WTC11 (cell line): ENCODE results near the gene PSMD5. TPM values are rescaled to one million over a fixed set of nuclear protein-coding genes. Genes with fewer than 3 reads are reported as not detected.

Experiments used
- ATAC-seq: fragments of 200-7000 bp; cut with Tn5 transposase; 2 replicates; pipeline ENCODE4 v1.10.0; 2021; ENCODE audit warnings: mild to moderate bottlenecking, moderate library complexity
- CTCF ChIA-PET: fragments of 300-600 bp; sonication (Branson Sonifier 250); formaldehyde crosslinking; loops from one replicate; lab custom pipeline; 2021; ENCODE audit warnings: antibody characterized with exemption; lab: Charles Lee
- POLR2A ChIA-PET: fragments of 350-600 bp; sonication (Branson Sonifier 250); formaldehyde crosslinking; loops from one replicate; lab custom pipeline; 2021; ENCODE audit warnings: antibody characterized with exemption; lab: Charles Lee
- DNase-seq: peaks from one replicate; pipeline ENCODE4 v3.0.0; 2021; ENCODE audit warnings: low spot score
- H3K27ac Mint-ChIP-seq: 2 replicates; pipeline ENCODE4 v1.8.0; 2021; ENCODE audit warnings: mixed read lengths
- H3K27me3 Mint-ChIP-seq: 2 replicates; pipeline ENCODE4 v1.8.0; 2021; ENCODE audit warnings: low read depth, mild to moderate bottlenecking, moderate library complexity, mixed read lengths
- H3K36me3 Mint-ChIP-seq: 2 replicates; pipeline ENCODE4 v1.8.0; 2021; ENCODE audit warnings: mixed read lengths
- H3K4me1 Mint-ChIP-seq: 2 replicates; pipeline ENCODE4 v1.8.0; 2022; ENCODE audit warnings: mixed read lengths
- H3K4me3 Mint-ChIP-seq: 2 replicates; pipeline ENCODE4 v1.8.0; 2021; ENCODE audit warnings: mild to moderate bottlenecking, moderate library complexity, mixed read lengths
- H3K9me3 Mint-ChIP-seq: 2 replicates; pipeline ENCODE4 v1.8.0; 2021; ENCODE audit warnings: mixed read lengths
- CBFB ChIP-seq: sonication (generic); formaldehyde crosslinking; IDR thresholded peaks from 2 replicates; pipeline ENCODE4 v1.8.1; 2022; ENCODE audit warnings: mild to moderate bottlenecking, low read depth, missing genetic modification reagents
- E2F4 ChIP-seq: sonication (generic); formaldehyde crosslinking; IDR thresholded peaks from 2 replicates; pipeline ENCODE4 v1.8.1; 2022; ENCODE audit warnings: low read depth, mild to moderate bottlenecking, moderate library complexity, missing genetic modification reagents, borderline replicate concordance
- ELF4 ChIP-seq: sonication (generic); formaldehyde crosslinking; IDR thresholded peaks from 2 replicates; pipeline ENCODE4 v1.8.1; 2022; ENCODE audit warnings: low read depth, mild to moderate bottlenecking, moderate library complexity, missing genetic modification reagents
- FOXJ3 ChIP-seq: sonication (generic); formaldehyde crosslinking; IDR thresholded peaks from 2 replicates; pipeline ENCODE4 v1.9.0; 2021; ENCODE audit warnings: missing genetic modification reagents, mild to moderate bottlenecking, borderline replicate concordance
- GABPB1 ChIP-seq: sonication (generic); formaldehyde crosslinking; IDR thresholded peaks from 2 replicates; pipeline ENCODE4 v1.8.1; 2023; ENCODE audit warnings: mild to moderate bottlenecking, missing genetic modification reagents
- HMGA2 ChIP-seq: fragments of 250-450 bp; sonication (Bioruptor Pico); IDR thresholded peaks from 2 replicates; pipeline ENCODE4 v1.4.0; 2021; ENCODE audit warnings: mild to moderate bottlenecking, moderate library complexity
- IRF2 ChIP-seq: sonication (generic); formaldehyde crosslinking; IDR thresholded peaks from 2 replicates; pipeline ENCODE4 v1.8.0; 2022; ENCODE audit warnings: low read depth, missing genetic modification reagents, borderline replicate concordance
- MAX ChIP-seq: sonication (generic); formaldehyde crosslinking; IDR thresholded peaks from 2 replicates; pipeline ENCODE4 v1.8.0; 2022; ENCODE audit warnings: mild to moderate bottlenecking, missing genetic modification reagents
- PRDM15 ChIP-seq: sonication (generic); formaldehyde crosslinking; IDR thresholded peaks from 2 replicates; pipeline ENCODE4 v1.8.0; 2022; ENCODE audit warnings: missing genetic modification reagents
- PREB ChIP-seq: sonication (generic); formaldehyde crosslinking; IDR thresholded peaks from 2 replicates; pipeline ENCODE4 v1.8.1; 2022; ENCODE audit warnings: mild to moderate bottlenecking, missing genetic modification reagents, moderate library complexity, borderline replicate concordance
- PRRX2 ChIP-seq: fragments of 250-450 bp; sonication (Bioruptor Pico); IDR thresholded peaks from 2 replicates; pipeline ENCODE4 v1.8.0; 2021; ENCODE audit warnings: mild to moderate bottlenecking
- SP1 ChIP-seq: sonication (generic); formaldehyde crosslinking; conservative IDR thresholded peaks from 2 replicates; pipeline ENCODE4 v1.8.1; 2022; ENCODE audit warnings: missing genetic modification reagents
- TCF7 ChIP-seq: sonication (generic); formaldehyde crosslinking; IDR thresholded peaks from 2 replicates; pipeline ENCODE4 v1.8.0; 2022; ENCODE audit warnings: mild to moderate bottlenecking, low read depth, missing genetic modification reagents, moderate library complexity
- ZBTB43 ChIP-seq: sonication (generic); formaldehyde crosslinking; IDR thresholded peaks from 2 replicates; pipeline ENCODE4 v1.8.1; 2023; ENCODE audit warnings: mild to moderate bottlenecking, missing genetic modification reagents
- ZNF138 ChIP-seq: sonication (generic); formaldehyde crosslinking; conservative IDR thresholded peaks from 2 replicates; pipeline ENCODE4 v1.8.1; 2022; ENCODE audit warnings: mild to moderate bottlenecking, moderate library complexity, missing genetic modification reagents
- ZNF396 ChIP-seq: fragments of 250-450 bp; sonication (Bioruptor Pico); IDR thresholded peaks from 2 replicates; pipeline ENCODE4 v1.8.0; 2021; ENCODE audit warnings: mild to moderate bottlenecking, moderate library complexity, borderline replicate concordance
- total RNA-seq: library from RNA; stranded (reverse); gene quantifications from 3 replicates; pipeline ENCODE4 v1.2.3, GENCODE V29; 2021
- TF ChIP-seq, protein P1 (sequence below): sonication (generic); formaldehyde crosslinking; IDR thresholded peaks from 2 replicates; pipeline ENCODE4 v1.8.1; 2023; ENCODE audit warnings: mild to moderate bottlenecking, missing genetic modification reagents, moderate library complexity
- TF ChIP-seq, protein P2 (sequence below): sonication (generic); formaldehyde crosslinking; IDR thresholded peaks from 2 replicates; pipeline ENCODE4 v1.8.1; 2022; ENCODE audit warnings: missing genetic modification reagents, borderline replicate concordance
- TF ChIP-seq, protein P3 (sequence below): sonication (generic); formaldehyde crosslinking; IDR thresholded peaks from 2 replicates; pipeline ENCODE4 v1.8.0; 2022; ENCODE audit warnings: mild to moderate bottlenecking, missing genetic modification reagents

Gene PSMD5
- total RNA-seq, 1 experiment from 2014 or later: 61.1 TPM

DNA sequence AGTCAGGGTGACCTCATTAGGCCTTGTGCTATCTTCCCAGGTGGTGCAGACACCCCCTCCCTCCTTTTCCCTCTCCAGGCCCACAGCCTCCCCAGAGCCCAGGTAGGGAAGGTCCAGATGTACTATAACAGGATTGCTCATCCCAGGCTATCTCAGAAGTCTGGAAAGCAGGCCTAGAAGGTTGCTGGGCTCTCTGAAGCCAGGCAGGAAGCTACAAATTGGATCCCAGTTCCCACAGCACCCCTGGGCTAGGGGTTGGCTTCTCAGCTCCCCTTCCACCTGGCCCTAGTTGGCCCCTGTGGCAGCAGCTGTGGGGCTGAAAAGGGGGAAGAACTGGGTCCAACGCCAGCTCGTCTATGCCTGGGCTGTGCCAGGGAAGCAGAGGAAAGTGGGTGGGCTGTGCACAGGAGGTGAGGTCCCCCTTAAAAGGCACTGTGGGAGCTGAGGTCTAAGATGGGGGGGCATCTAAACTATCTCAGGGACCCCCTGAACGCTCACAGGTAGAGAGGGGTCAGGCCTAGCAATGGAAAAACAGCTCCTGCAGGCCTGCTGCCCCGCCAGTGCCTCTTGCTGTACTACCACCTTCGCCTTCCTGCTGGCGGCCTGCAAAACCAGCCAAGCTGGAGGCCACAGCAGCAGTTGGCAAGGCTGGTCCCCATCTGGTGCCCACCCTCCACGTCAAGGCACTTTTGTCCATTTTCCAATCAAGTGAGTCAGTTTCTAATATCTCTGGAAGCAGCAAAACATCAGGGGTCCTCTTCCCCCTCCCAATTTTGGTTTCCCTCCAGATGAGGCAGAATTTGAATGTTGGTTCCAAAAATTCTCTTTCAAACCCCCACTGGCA, 13.3 kb upstream of the PSMD5 start:
- Mint-ChIP-seq H3K27me3 (no peaks in the 10 kb centered on the region), H3K36me3 (peaks cover 9% of the 10 kb centered on the region), H3K27ac (no peak overlapping the region), H3K4me1 (peaks cover 23% of the 10 kb centered on the region), H3K4me3 (no peak overlapping the region), H3K9me3 (no peaks in the 10 kb centered on the region)
- TF ChIP-seq GABPB1 (CRISPR knock-in tag): no peak
- TF ChIP-seq HMGA2 (CRISPR knock-in tag): no peak
- no peak for TF ChIP-seq ZNF138 (CRISPR knock-in tag)
- TF ChIP-seq IRF2 (CRISPR knock-in tag): no peak
- no peak for TF ChIP-seq ELF4 (CRISPR knock-in tag)
- TF ChIP-seq ZNF396 (CRISPR knock-in tag): no peak
- CTCF ChIA-PET: interaction anchor here (0.9 to 1.1 kb wide), 3 partner anchors 12 to 125 kb away, joined by 3 read pairs; no protein-coding TSS in a partner anchor
- no peak for DNase-seq
- no peak for ATAC-seq
- POLR2A ChIA-PET: no interaction called here

DNA sequence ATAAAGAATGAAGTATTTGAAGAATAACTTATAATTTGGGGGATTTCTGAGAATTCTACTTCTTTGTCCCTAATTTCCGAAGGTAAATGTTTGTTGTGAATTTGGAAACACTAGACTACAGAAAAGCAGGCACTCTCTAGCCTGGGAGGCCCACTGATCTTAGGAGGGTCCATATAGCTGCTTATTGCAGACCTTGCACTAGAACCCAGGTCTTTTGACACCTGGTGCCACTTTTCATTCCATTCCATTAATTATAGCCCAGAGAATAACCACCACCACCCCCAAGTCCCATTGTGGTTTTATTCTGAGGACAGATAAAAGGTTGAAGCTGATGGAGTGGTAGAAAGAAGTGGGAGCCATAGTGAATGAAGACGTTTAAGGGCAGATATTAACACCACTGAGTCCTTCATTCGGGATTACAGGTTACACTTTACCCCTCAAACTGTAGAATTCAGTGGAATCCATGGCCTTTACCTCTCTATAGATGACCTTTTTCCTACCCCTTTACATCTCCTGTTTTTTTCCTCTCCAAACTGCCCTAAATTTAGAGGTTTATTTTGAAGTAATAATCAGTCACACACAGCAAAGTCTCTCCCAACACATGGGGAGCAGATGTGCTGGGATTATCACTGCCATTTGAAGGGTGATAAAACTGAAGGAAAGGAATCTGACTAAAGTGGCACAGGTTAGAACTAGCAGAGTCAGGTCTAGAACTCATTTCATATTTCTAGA, 12.0 kb upstream of the PSMD5 start:
- TF ChIP-seq, protein P1, sequence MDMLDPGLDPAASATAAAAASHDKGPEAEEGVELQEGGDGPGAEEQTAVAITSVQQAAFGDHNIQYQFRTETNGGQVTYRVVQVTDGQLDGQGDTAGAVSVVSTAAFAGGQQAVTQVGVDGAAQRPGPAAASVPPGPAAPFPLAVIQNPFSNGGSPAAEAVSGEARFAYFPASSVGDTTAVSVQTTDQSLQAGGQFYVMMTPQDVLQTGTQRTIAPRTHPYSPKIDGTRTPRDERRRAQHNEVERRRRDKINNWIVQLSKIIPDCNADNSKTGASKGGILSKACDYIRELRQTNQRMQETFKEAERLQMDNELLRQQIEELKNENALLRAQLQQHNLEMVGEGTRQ (CRISPR knock-in tag): no peak
- TF ChIP-seq, protein P2, sequence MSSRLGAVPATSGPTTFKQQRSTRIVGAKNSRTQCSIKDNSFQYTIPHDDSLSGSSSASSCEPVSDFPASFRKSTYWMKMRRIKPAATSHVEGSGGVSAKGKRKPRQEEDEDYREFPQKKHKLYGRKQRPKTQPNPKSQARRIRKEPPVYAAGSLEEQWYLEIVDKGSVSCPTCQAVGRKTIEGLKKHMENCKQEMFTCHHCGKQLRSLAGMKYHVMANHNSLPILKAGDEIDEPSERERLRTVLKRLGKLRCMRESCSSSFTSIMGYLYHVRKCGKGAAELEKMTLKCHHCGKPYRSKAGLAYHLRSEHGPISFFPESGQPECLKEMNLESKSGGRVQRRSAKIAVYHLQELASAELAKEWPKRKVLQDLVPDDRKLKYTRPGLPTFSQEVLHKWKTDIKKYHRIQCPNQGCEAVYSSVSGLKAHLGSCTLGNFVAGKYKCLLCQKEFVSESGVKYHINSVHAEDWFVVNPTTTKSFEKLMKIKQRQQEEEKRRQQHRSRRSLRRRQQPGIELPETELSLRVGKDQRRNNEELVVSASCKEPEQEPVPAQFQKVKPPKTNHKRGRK: no peak
- TF ChIP-seq E2F4 (no peak), MAX (CRISPR knock-in tag) (no peak), FOXJ3 (no peak), TCF7 (CRISPR knock-in tag) (no peak), PREB (CRISPR knock-in tag) (no peak), CBFB (CRISPR knock-in tag) (no peak), PRDM15 (CRISPR knock-in tag) (no peak), ZBTB43 (no peak), SP1 (CRISPR knock-in tag) (no peak), PRRX2 (CRISPR knock-in tag) (no peak)
- TF ChIP-seq, protein P3, sequence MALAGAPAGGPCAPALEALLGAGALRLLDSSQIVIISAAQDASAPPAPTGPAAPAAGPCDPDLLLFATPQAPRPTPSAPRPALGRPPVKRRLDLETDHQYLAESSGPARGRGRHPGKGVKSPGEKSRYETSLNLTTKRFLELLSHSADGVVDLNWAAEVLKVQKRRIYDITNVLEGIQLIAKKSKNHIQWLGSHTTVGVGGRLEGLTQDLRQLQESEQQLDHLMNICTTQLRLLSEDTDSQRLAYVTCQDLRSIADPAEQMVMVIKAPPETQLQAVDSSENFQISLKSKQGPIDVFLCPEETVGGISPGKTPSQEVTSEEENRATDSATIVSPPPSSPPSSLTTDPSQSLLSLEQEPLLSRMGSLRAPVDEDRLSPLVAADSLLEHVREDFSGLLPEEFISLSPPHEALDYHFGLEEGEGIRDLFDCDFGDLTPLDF (CRISPR knock-in tag): no peak
- H3K27ac Mint-ChIP-seq: no peak overlapping the region
- CTCF ChIA-PET: interaction anchor here (0.9 to 2.4 kb wide), 2 partner anchors 9 to 14 kb away, joined by 3 to 7 read pairs; no protein-coding TSS in a partner anchor
- DNase-seq: no peak
- POLR2A ChIA-PET: no interaction called here
- H3K9me3 Mint-ChIP-seq: no peaks in the 10 kb centered on the region
- no peak overlapping the region for H3K4me3 Mint-ChIP-seq
- H3K27me3 Mint-ChIP-seq: no peaks in the 10 kb centered on the region
- peaks cover 3% of the 10 kb centered on the region; the same call in 1 of the 2 replicates for H3K36me3 Mint-ChIP-seq
- H3K4me1 Mint-ChIP-seq: peaks cover 25% of the 10 kb centered on the region
- ATAC-seq: no peak
